Measurements from ENCODE around the gene AGPAT4. TPM values are rescaled to one million over a fixed set of nuclear protein-coding genes. Genes with fewer than 3 reads are reported as not detected.

The AGPAT4 gene
- total and polyA plus RNA-seq, 2 of the 4 experiments (the other 2 are of a cell fraction), result 3.6 to 3.8 TPM

- H3K4me3 ChIP-seq (ENCODE audit: insufficient read depth, low read depth, low read length), result no peak overlapping the region
- H3K9me1 ChIP-seq (ENCODE audit: insufficient read depth, low read length), result no peaks in the 10 kb centered on the region
- intact Hi-C loops (cut with micrococcal nuclease) (no loop called here), dilution Hi-C loops (cut with HindIII; ENCODE audit: low sequenced_read_pairs, unreplicated experiment) (no loop called here), in situ Hi-C loops (cut with MboI; ENCODE audit: low sequenced_read_pairs) (no loop called here)
- H3K4ac ChIP-seq (ENCODE audit: low read depth, low read length), result no peak overlapping the region
- H3K23ac ChIP-seq (ENCODE audit: low read depth, low read length), result no peak overlapping the region
- peaks cover 9% of the 10 kb centered on the region for H3K36me3 ChIP-seq (ENCODE audit: control insufficient read depth, insufficient read depth, low read length)
- ChIA-PET CTCF (interaction anchor here (1.2 kb wide), 1 partner anchor 221 kb away, joined by 3 read pairs; no protein-coding TSS in a partner anchor), POLR2A (ENCODE audit: unreplicated experiment) (no interaction called here)
- H3K27me3 ChIP-seq (ENCODE audit: control insufficient read depth, insufficient read depth, low read length), result no peaks in the 10 kb centered on the region
- no peak overlapping the region for H3K56ac ChIP-seq (ENCODE audit: extremely low read depth, insufficient read depth, low read length)
- H2BK120ac ChIP-seq (ENCODE audit: low read depth, low read length), result no peak overlapping the region
- no peak overlapping the region for H2BK15ac ChIP-seq (ENCODE audit: low read depth, low read length)
- no peaks in the 10 kb centered on the region for H3K4me1 ChIP-seq (ENCODE audit: control insufficient read depth, insufficient read depth, low read length)
- DNase-seq (no peak), ATAC-seq (ENCODE audit: low read depth) (no peak)
- H2BK20ac ChIP-seq (ENCODE audit: low read depth, low read length), result no peak overlapping the region
- no peak overlapping the region for H2AK9ac ChIP-seq (replicated peaks; ENCODE audit: low read depth, low read length, poor library complexity)
- H3K79me1 ChIP-seq (ENCODE audit: low read depth in 1 of 2, low read length in 2 of 2), result no peaks in the 10 kb centered on the region
- WGBS, 2 experiments (ENCODE audit: extremely low coverage in 2 of 2, insufficient read length in 1 of 2), result no CpG with 5 or more reads among the region's 8 CpGs
- H3K27ac ChIP-seq (ENCODE audit: insufficient read depth, low read length), result no peak overlapping the region
- H3K4me2 ChIP-seq (ENCODE audit: low read depth, low read length), result no peak overlapping the region
- no peak overlapping the region for H2BK5ac ChIP-seq (ENCODE audit: low read depth, low read length, poor library complexity, severe bottlenecking)
- H2AFZ ChIP-seq (replicated peaks; ENCODE audit: low read length, poor library complexity), result no peak overlapping the region
- H3K9me3 ChIP-seq (ENCODE audit: control insufficient read depth, insufficient read depth, low read length), result no peaks in the 10 kb centered on the region
- no peak overlapping the region for H2AK5ac ChIP-seq (ENCODE audit: low read depth, low read length)
- H3K18ac ChIP-seq (ENCODE audit: low read depth, low read length), result no peak overlapping the region
- no TSS peak for BruUV-seq (replicated peaks)
- H4K91ac ChIP-seq (ENCODE audit: insufficient read depth, low read depth, low read length), result no peak overlapping the region
- TF ChIP-seq CHD1 (IDR thresholded peaks at IDR 0.05; ENCODE audit: low read depth, low read length), result no peak
- TF ChIP-seq RFX5 (IDR thresholded peaks at IDR 0.05; ENCODE audit: low read depth, low read length), result no peak
- no peak for TF ChIP-seq SMC3 (IDR thresholded peaks at IDR 0.05; ENCODE audit: low read depth, low read length)
- no peak for TF ChIP-seq MAZ (IDR thresholded peaks at IDR 0.05; ENCODE audit: borderline replicate concordance, low read depth, low read length)
- no peak for TF ChIP-seq POLR2A (IDR thresholded peaks at IDR 0.05; ENCODE audit: low read depth, low read length)
- TF ChIP-seq BHLHE40 (IDR thresholded peaks at IDR 0.05; ENCODE audit: low read depth, low read length), result no peak
- no peak for TF ChIP-seq CEBPB (IDR thresholded peaks at IDR 0.05; ENCODE audit: low read depth, low read length)
- TF ChIP-seq NFE2L2 (IDR thresholded peaks at IDR 0.05; ENCODE audit: low read depth, low read length), result no peak
- H4K20me1 ChIP-seq (ENCODE audit: insufficient read depth, low read length), result no peaks in the 10 kb centered on the region
- H4K5ac ChIP-seq (ENCODE audit: low read depth, low read length), result no peak overlapping the region
- no peak overlapping the region for H4K8ac ChIP-seq (ENCODE audit: low read depth in 2 of 2, low read length in 2 of 2)
- no peak overlapping the region for H3K14ac ChIP-seq (replicated peaks; ENCODE audit: low read depth, low read length)
- no peak overlapping the region for H3K9ac ChIP-seq (ENCODE audit: low read depth, low read length)
Measured at GRCh38 chr6:161150566-161150965, 123.3 kb downstream of the AGPAT4 start.
